Pancreas (tissue), 10 donors: Measurements from ENCODE around the gene SH3GLB1. TPM values are rescaled to one million over a fixed set of nuclear protein-coding genes. Genes with fewer than 3 reads are reported as not detected.
A peak's percentile ranks its signal among the peaks of the same experiment; 100 is the strongest.

Source experiments
- ATAC-seq, 4 donors: fragments of 200-7000 bp; cut with Tn5 transposase; one replicate each; pipeline versions ENCODE4 v1.8.0 to v1.9.1; 2020; ENCODE audit warnings: mild to moderate bottlenecking in 4 of 4, moderate library complexity in 4 of 4
- DNase-seq, 6 donors: peaks; one replicate each; pipeline ENCODE4 v3.0.0-alpha.2; 2020
- FAIRE-seq: peaks from 2 replicates; lab custom pipeline; 2012; peaks lifted over from hg19 to GRCh38; lab: Jason Lieb, UNC
- H3K27ac ChIP-seq, 4 donors: fragments of 200-600 bp; sonication (generic); 1 replicate in 3 of 4; 2 replicates in 1 of 4; pipeline versions ENCODE4 v1.5.0 to v1.8.0; 2020
- H3K27me3 ChIP-seq, 4 donors: fragments of 200-600 bp; one replicate each; pipeline ENCODE4 v1.8.0; 2021
- H3K36me3 ChIP-seq, 3 donors: fragments of 200-600 bp; sonication (generic) in 1 of 3; one replicate each; pipeline versions ENCODE4 v1.5.0 to v1.8.0; 2020 to 2021
- H3K4me1 ChIP-seq, 3 donors: fragments of 200-600 bp; one replicate each; pipeline ENCODE4 v1.8.0; 2021
- H3K4me3 ChIP-seq, 4 donors: fragments of 200-600 bp; sonication (generic) in 2 of 4; one replicate each; pipeline versions ENCODE4 v1.5.0 to v1.8.0; 2020 to 2021
- H3K9me3 ChIP-seq, 4 donors: fragments of 200-600 bp; one replicate each; pipeline ENCODE4 v1.8.0; 2021
- CTCF ChIP-seq, 4 donors: fragments of 200-600 bp; sonication (generic) in 3 of 4; IDR thresholded peaks; one replicate each; pipeline versions ENCODE4 v1.5.0 to v1.8.0; 2021; ENCODE audit warnings: antibody characterized with exemption in 4 of 4
- WGBS, 2 donors: extraction: QIAGEN DNeasy Blood & Tissue Kit; methylation state at CpG; one replicate each; pipeline ENCODE4 v1.1.7; 2013; 5-methylcytosine and 5-hydroxymethylcytosine counted together
- intact Hi-C, 3 donors: fragments of 100-400 bp; cut with DNase I; formaldehyde crosslinking; loops; one replicate each; pipeline versions ENCODE4 v1.11.1 to v1.14.2; 2022
- polyA plus RNA-seq, 2 donors: library from polyadenylated mRNA; stranded (reverse); fragments of 200-250 nt; gene quantifications; one replicate each; pipeline ENCODE4 v1.2.3, GENCODE V29; 2013
- total RNA-seq, 6 donors: library from RNA; stranded (reverse); fragmentation: NEBNext Ultra II Directional in 4 of 6; extraction: Animal tissue kit (Norgen Biotek cat#: 25700) in 4 of 6; gene quantifications; one replicate each; pipeline versions ENCODE4 v1.2.1 to v1.2.4, GENCODE V29; 2021 to 2023
- donor health status: healthy with polysubstance abuse.
- donor health status: DM: no; HTN: no; CAD: no; lungs with moderate emphysema.
- donor health status: DM: no; HTN: no; CAD: no.
- donor health status: control.
- donor health status: control.
- donor health status: Bipolar disorder and iron deficiency.
- donor health status: DM: yes; HTN: yes; CAD: no.
- donor health status: DM: no; HTN: no; CAD: no.
- donor health status: DM: no; HTN: no; CAD: no.
- donor health status: DM: yes; HTN: yes; CAD: no.

The SH3GLB1 gene
- total and polyA plus RNA-seq, 8 donors, result 15.3 to 48.3 (median 41.0) TPM

GRCh38 chr1:86739648-86740509 is 35.5 kb downstream of the SH3GLB1 start:
- no peaks in the 10 kb centered on the region for H3K27me3 ChIP-seq
- no peaks in the 10 kb centered on the region for H3K4me1 ChIP-seq
- 83 to 88% methylated on average over 3 of the region's 3 CpGs for WGBS, 2 donors
- peaks cover 12 to 43% (median 21%) of the 10 kb centered on the region in 3 donors for H3K36me3 ChIP-seq
- intact Hi-C loops, result no loop called here
- FAIRE-seq (no peak), ATAC-seq (peak in 2 of 4 donors; percentile 36 to 50), DNase-seq (no peak)
- no peak for TF ChIP-seq CTCF (IDR thresholded peaks at IDR 0.05)
- H3K9me3 ChIP-seq, result no peaks in the 10 kb centered on the region
- no peak overlapping the region for H3K27ac ChIP-seq
- H3K4me3 ChIP-seq, result no peak overlapping the region

- Histone ChIP-seq H3K27me3 (no peaks in the 10 kb centered on the region), H3K9me3 (no peaks in the 10 kb centered on the region), H3K27ac (no peak overlapping the region), H3K4me1 (no peaks in the 10 kb centered on the region), H3K36me3 (peaks cover 0 to 24% (median 11%) of the 10 kb centered on the region in 3 donors), H3K4me3 (no peak overlapping the region)
- 38 to 41% methylated on average over 6 of the region's 6 CpGs for WGBS, 2 donors
- intact Hi-C loops, result no loop called here
- TF ChIP-seq CTCF (IDR thresholded peaks at IDR 0.05), result peak in 3 of 4 donors; percentile 29 to 51 (median 49)
- ATAC-seq, result peak in 2 of 4 donors; percentile 47 to 51
- no peak for DNase-seq
- FAIRE-seq, result no peak
Observed at GRCh38 chr1:86741947-86742572, 37.7 kb downstream of the SH3GLB1 start.

DNA sequence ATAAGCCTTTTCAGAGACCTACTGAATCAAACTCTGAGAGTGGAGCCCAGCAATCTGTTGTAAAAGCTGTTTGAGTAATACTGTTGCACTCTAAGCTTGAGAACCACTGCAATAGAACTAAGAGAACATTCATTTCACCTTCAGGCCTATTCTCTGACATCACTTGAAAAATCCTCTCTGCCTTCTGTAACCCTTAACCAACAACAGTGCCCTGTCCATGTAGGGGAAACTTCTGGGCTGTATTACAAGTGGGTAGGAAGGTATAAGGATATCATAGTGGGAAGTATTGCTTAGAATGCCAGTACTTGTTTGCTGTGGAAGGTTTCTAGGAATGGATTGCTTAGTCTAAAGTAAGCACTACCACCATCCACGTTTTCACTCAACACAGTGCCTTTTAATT is 42.9 kb downstream of the SH3GLB1 start:
- ATAC-seq, result no peak
- H3K36me3 ChIP-seq, result peaks cover 0 to 6% (median 6%) of the 10 kb centered on the region in 3 donors
- no peaks in the 10 kb centered on the region for H3K4me1 ChIP-seq
- no peaks in the 10 kb centered on the region for H3K27me3 ChIP-seq
- H3K9me3 ChIP-seq, result no peaks in the 10 kb centered on the region
- 46 to 50% methylated on average over 1 of the region's 1 CpG for WGBS, 2 donors
- H3K4me3 ChIP-seq, result no peak overlapping the region
- TF ChIP-seq CTCF (IDR thresholded peaks at IDR 0.05), result no peak
- no peak for FAIRE-seq
- H3K27ac ChIP-seq, result no peak overlapping the region
- DNase-seq, result no peak
- intact Hi-C loops, result no loop called here

GRCh38 chr1:86748622-86749373 is 44.4 kb downstream of the SH3GLB1 start:
- TF ChIP-seq CTCF (IDR thresholded peaks at IDR 0.05), result no peak
- no peak for FAIRE-seq
- Histone ChIP-seq H3K4me1 (no peaks in the 10 kb centered on the region), H3K4me3 (no peak overlapping the region), H3K36me3 (peaks cover 0 to 6% (median 0%) of the 10 kb centered on the region in 3 donors), H3K27ac (no peak overlapping the region), H3K9me3 (no peaks in the 10 kb centered on the region), H3K27me3 (no peaks in the 10 kb centered on the region)
- DNase-seq, result no peak
- 90 to 93% methylated on average over 4 of the region's 4 CpGs for WGBS, 2 donors
- ATAC-seq, result no peak
- intact Hi-C loops, result no loop called here
